ENCODE measurements around the gene EVC. TPM values are rescaled to one million over a fixed set of nuclear protein-coding genes. Genes with fewer than 3 reads are reported as not detected.
"Not testable (repeated sequence)": the region's sequence is repeated elsewhere in the genome, so short reads cannot be mapped to it uniquely, and the experiment has no call there.

EVC gene
- total RNA-seq, 4 donors from 2014 or later = 23.0 to 54.1 (median 30.0) TPM

- TF ChIP-seq EP300 (IDR thresholded peaks at IDR 0.05) = no peak
- no peak for TF ChIP-seq CTCF (IDR thresholded peaks at IDR 0.05)
- no peak for TF ChIP-seq POLR2A (IDR thresholded peaks at IDR 0.05)
- no peak for TF ChIP-seq POLR2AphosphoS5 (IDR thresholded peaks at IDR 0.05)
- H3K36me3 ChIP-seq = peaks cover 3% of the 10 kb centered on the region
- no peaks in the 10 kb centered on the region for H3K9me3 ChIP-seq
- H3K4me3 ChIP-seq = no peak overlapping the region
- no peaks in the 10 kb centered on the region for H3K4me1 ChIP-seq
- H3K27ac ChIP-seq = no peak overlapping the region
- DNase-seq (ENCODE audit: low spot score in 2 of 2) = no peak
- peaks cover 15% of the 10 kb centered on the region for H3K27me3 ChIP-seq
- 47% methylated on average over 8 of the region's 9 CpGs for WGBS
Measured at GRCh38 chr4:5852523-5853202, 141.7 kb downstream of the EVC start.

GRCh38 chr4:5854929-5855328 lies 143.9 kb downstream of the EVC start:
- H3K9me3 ChIP-seq = no peaks in the 10 kb centered on the region
- H3K27ac ChIP-seq = no peak overlapping the region
- WGBS = 91% methylated on average over 3 of the region's 3 CpGs
- H3K27me3 ChIP-seq = peaks cover 12% of the 10 kb centered on the region
- DNase-seq (ENCODE audit: low spot score in 2 of 2) = no peak
- no peaks in the 10 kb centered on the region for H3K4me1 ChIP-seq
- no peaks in the 10 kb centered on the region for H3K36me3 ChIP-seq
- TF ChIP-seq CTCF (IDR thresholded peaks at IDR 0.05) = no peak
- no peak for TF ChIP-seq POLR2AphosphoS5 (IDR thresholded peaks at IDR 0.05)
- TF ChIP-seq EP300 (IDR thresholded peaks at IDR 0.05) = no peak
- no peak overlapping the region for H3K4me3 ChIP-seq

- not testable (repeated sequence) for H3K27me3 ChIP-seq; H3K36me3 ChIP-seq; H3K4me3 ChIP-seq; H3K27ac ChIP-seq; H3K9me3 ChIP-seq; H3K4me1 ChIP-seq; DNase-seq (ENCODE audit: low spot score in 2 of 2)
- 88% methylated on average over 3 of the region's 3 CpGs for WGBS
Measured at GRCh38 chr4:5856362-5856761, 145.4 kb downstream of the EVC start.

GRCh38 chr4:5857199-5857598 lies 146.2 kb downstream of the EVC start:
- H3K27me3 ChIP-seq = peaks cover 12% of the 10 kb centered on the region
- H3K4me1 ChIP-seq = no peaks in the 10 kb centered on the region
- no peak for DNase-seq (ENCODE audit: low spot score in 2 of 2)
- 86% methylated on average over 2 of the region's 2 CpGs for WGBS
- no peak overlapping the region for H3K27ac ChIP-seq
- H3K9me3 ChIP-seq = no peaks in the 10 kb centered on the region
- H3K36me3 ChIP-seq = no peaks in the 10 kb centered on the region
- H3K4me3 ChIP-seq = no peak overlapping the region
- TF ChIP-seq POLR2A (IDR thresholded peaks at IDR 0.05) (no peak), CTCF (IDR thresholded peaks at IDR 0.05) (no peak), EP300 (IDR thresholded peaks at IDR 0.05) (no peak), POLR2AphosphoS5 (IDR thresholded peaks at IDR 0.05) (no peak)

- DNase-seq (ENCODE audit: low spot score in 2 of 2) = no peak
- H3K27me3 ChIP-seq = peaks cover 6% of the 10 kb centered on the region
- H3K9me3 ChIP-seq = no peaks in the 10 kb centered on the region
- no peaks in the 10 kb centered on the region for H3K36me3 ChIP-seq
- WGBS = 85% methylated on average over 16 of the region's 16 CpGs
- no peak overlapping the region for H3K27ac ChIP-seq
- TF ChIP-seq POLR2A (IDR thresholded peaks at IDR 0.05) (no peak), EP300 (IDR thresholded peaks at IDR 0.05) (no peak), CTCF (IDR thresholded peaks at IDR 0.05) (no peak), POLR2AphosphoS5 (IDR thresholded peaks at IDR 0.05) (no peak)
- H3K4me3 ChIP-seq = no peak overlapping the region
- no peaks in the 10 kb centered on the region for H3K4me1 ChIP-seq
Measured at GRCh38 chr4:5858020-5858769, 147.2 kb downstream of the EVC start.

Data from suprapubic skin (tissue), 4 donors.